GM21529 (cell line): ENCODE data around the gene PURA.
"Not testable (repeated sequence)": the region's sequence is repeated elsewhere in the genome, so short reads cannot be mapped to it uniquely, and the experiment has no call there.

Source experiments
- ATAC-seq: cut with Tn5 transposase; IDR thresholded peaks from one replicate; pipeline ENCODE4 v1.9.1; 2021; ENCODE audit not compliant: unreplicated experiment

Gene PURA

GRCh38 chr5:140134277-140134935 lies 20.5 kb downstream of the PURA start:
- no peak for ATAC-seq

- no peak for ATAC-seq
Measured at GRCh38 chr5:140135127-140135526, 21.2 kb downstream of the PURA start.

GRCh38 chr5:140136624-140137023 lies 22.7 kb downstream of the PURA start:
- ATAC-seq: no peak

GRCh38 chr5:140140435-140140834 lies 26.5 kb downstream of the PURA start:
- ATAC-seq: no peak

GRCh38 chr5:140141241-140141640 lies 27.3 kb downstream of the PURA start:
- ATAC-seq: no peak

- ATAC-seq: no peak
Measured at GRCh38 chr5:140142246-140142645, 28.3 kb downstream of the PURA start.

GRCh38 chr5:140142856-140143255 lies 28.9 kb downstream of the PURA start:
- ATAC-seq: no peak

- no peak for ATAC-seq
Measured at GRCh38 chr5:140143521-140144258, 29.8 kb downstream of the PURA start.

- ATAC-seq: no peak
Measured at GRCh38 chr5:140145256-140145655, 31.3 kb downstream of the PURA start.

GRCh38 chr5:140145818-140146522 lies 32.1 kb downstream of the PURA start:
- peak; percentile 72 for ATAC-seq

- ATAC-seq: no peak
Measured at GRCh38 chr5:140146523-140146842, 32.6 kb downstream of the PURA start.

GRCh38 chr5:140147460-140147859 lies 33.6 kb downstream of the PURA start:
- ATAC-seq: no peak

- ATAC-seq: no peak
Measured at GRCh38 chr5:140148508-140148907, 34.6 kb downstream of the PURA start.

- ATAC-seq: no peak
Measured at GRCh38 chr5:140150201-140150600, 36.3 kb downstream of the PURA start.

- ATAC-seq: no peak
Measured at GRCh38 chr5:140151144-140152021, 37.5 kb downstream of the PURA start.

- ATAC-seq: no peak
Measured at GRCh38 chr5:140152022-140152999, 38.4 kb downstream of the PURA start.

GRCh38 chr5:140153255-140153654 lies 39.3 kb downstream of the PURA start:
- no peak for ATAC-seq

GRCh38 chr5:140153905-140154304 lies 40.0 kb downstream of the PURA start:
- no peak for ATAC-seq

- not testable (repeated sequence) for ATAC-seq
Measured at GRCh38 chr5:140154710-140155381, 40.9 kb downstream of the PURA start.
